ENCODE results near the gene MAP2K5. TPM values are rescaled to one million over a fixed set of nuclear protein-coding genes. Genes with fewer than 3 reads are reported as not detected.

The MAP2K5 gene
- total RNA-seq, 1 donor from 2014 or later: 2.9 TPM

DNA sequence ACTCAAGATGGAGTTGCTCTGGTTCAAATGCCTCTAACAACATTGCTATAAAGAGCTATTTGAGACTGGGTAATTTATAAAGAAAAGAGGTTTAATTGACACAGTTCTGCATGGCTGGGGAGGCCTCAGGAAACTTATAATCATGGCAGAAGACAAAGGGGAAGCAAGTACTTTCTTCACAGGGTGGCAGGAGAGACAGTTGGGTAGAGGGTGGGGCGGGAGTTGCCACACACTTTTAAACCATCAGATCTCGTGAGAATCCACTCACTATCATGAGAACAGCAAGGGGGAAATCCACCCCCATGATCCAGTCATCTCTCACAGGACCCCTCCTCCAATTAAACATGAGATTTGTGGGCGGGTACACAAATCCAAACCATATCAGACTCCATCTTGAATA is 30.7 kb downstream of the MAP2K5 start:
- FAIRE-seq (no peak), DNase-seq (ENCODE audit: low read depth) (no peak)
- Histone ChIP-seq H3K4me3 (ENCODE audit: low read depth, low read length) (no peak overlapping the region), H3K27me3 (ENCODE audit: control insufficient read depth, insufficient read depth, low read length) (no peaks in the 10 kb centered on the region), H3K36me3 (ENCODE audit: control insufficient read depth, insufficient read depth, low read length) (no peaks in the 10 kb centered on the region)
- TF ChIP-seq, protein P1, sequence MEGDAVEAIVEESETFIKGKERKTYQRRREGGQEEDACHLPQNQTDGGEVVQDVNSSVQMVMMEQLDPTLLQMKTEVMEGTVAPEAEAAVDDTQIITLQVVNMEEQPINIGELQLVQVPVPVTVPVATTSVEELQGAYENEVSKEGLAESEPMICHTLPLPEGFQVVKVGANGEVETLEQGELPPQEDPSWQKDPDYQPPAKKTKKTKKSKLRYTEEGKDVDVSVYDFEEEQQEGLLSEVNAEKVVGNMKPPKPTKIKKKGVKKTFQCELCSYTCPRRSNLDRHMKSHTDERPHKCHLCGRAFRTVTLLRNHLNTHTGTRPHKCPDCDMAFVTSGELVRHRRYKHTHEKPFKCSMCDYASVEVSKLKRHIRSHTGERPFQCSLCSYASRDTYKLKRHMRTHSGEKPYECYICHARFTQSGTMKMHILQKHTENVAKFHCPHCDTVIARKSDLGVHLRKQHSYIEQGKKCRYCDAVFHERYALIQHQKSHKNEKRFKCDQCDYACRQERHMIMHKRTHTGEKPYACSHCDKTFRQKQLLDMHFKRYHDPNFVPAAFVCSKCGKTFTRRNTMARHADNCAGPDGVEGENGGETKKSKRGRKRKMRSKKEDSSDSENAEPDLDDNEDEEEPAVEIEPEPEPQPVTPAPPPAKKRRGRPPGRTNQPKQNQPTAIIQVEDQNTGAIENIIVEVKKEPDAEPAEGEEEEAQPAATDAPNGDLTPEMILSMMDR (IDR thresholded peaks at IDR 0.05; ENCODE audit: insufficient read depth, low read length, severe bottlenecking): no peak

GRCh38 chr15:67575039-67575502 is 32.6 kb downstream of the MAP2K5 start:
- H3K4me3 ChIP-seq (ENCODE audit: low read depth, low read length): no peak overlapping the region
- FAIRE-seq (no peak), DNase-seq (ENCODE audit: low read depth) (no peak)
- TF ChIP-seq, protein P1 (IDR thresholded peaks at IDR 0.05; ENCODE audit: insufficient read depth, low read length, severe bottlenecking): no peak
- no peaks in the 10 kb centered on the region for H3K36me3 ChIP-seq (ENCODE audit: control insufficient read depth, insufficient read depth, low read length)
- H3K27me3 ChIP-seq (ENCODE audit: control insufficient read depth, insufficient read depth, low read length): no peaks in the 10 kb centered on the region

DNA sequence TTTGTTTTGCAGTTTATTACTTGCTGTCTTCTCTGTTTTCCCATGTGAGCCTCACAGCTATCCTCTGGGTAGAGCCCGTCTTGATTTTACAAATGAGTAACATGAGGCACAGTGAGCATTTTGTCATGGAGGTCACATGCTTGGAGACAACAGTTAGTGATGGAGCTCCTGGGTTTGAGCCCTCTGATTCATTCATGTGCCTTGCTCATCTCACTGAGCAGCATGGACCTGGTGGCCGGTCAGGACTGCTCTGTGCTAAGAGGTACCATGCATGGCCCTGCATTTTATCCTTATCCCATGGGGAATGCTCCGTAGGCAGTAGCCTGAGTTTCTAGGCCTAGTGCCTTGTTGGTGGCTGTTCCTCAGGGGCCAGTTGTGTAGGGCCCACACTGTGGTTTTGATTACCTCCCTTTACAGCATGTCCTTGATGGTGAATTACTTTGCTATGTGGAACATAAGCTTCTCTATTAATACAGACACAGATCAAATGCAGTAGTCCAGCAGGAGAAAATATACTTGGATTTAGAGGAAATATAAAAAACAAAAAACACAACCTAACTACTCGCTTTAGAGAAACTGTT is 35.6 kb downstream of the MAP2K5 start:
- no peaks in the 10 kb centered on the region for H3K36me3 ChIP-seq (ENCODE audit: control insufficient read depth, insufficient read depth, low read length)
- DNase-seq (ENCODE audit: low read depth) (no peak), FAIRE-seq (no peak)
- H3K4me3 ChIP-seq (ENCODE audit: low read depth, low read length): no peak overlapping the region
- TF ChIP-seq, protein P1 (IDR thresholded peaks at IDR 0.05; ENCODE audit: insufficient read depth, low read length, severe bottlenecking): no peak
- no peaks in the 10 kb centered on the region for H3K27me3 ChIP-seq (ENCODE audit: control insufficient read depth, insufficient read depth, low read length)

- Histone ChIP-seq H3K27me3 (ENCODE audit: control insufficient read depth, insufficient read depth, low read length) (no peaks in the 10 kb centered on the region), H3K36me3 (ENCODE audit: control insufficient read depth, insufficient read depth, low read length) (no peaks in the 10 kb centered on the region), H3K4me3 (ENCODE audit: low read depth, low read length) (no peak overlapping the region)
- no peak for DNase-seq (ENCODE audit: low read depth)
- FAIRE-seq: no peak
- TF ChIP-seq, protein P1 (IDR thresholded peaks at IDR 0.05; ENCODE audit: insufficient read depth, low read length, severe bottlenecking): no peak
Measured at GRCh38 chr15:67579164-67579563, 36.7 kb downstream of the MAP2K5 start.

DNA sequence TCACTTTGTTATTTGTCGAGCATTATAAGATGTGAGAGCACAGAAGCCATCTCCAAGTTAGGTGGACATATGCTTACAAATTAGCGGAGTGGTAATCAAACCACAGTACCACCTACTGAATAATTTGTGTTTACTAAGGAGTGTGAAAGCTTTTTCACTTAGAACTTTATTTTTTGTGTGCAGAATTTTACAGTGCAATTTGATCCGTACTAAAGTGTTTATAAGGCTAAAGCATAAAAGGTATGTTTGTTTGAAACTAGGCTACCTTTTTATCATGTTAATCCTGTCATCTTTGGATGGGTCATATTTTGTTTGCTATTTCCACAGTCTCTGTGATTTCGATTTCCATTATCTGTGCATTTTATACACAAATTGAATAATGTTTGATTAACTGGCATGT is 37.5 kb downstream of the MAP2K5 start:
- TF ChIP-seq, protein P1 (IDR thresholded peaks at IDR 0.05; ENCODE audit: insufficient read depth, low read length, severe bottlenecking): no peak
- Histone ChIP-seq H3K36me3 (ENCODE audit: control insufficient read depth, insufficient read depth, low read length) (no peaks in the 10 kb centered on the region), H3K27me3 (ENCODE audit: control insufficient read depth, insufficient read depth, low read length) (no peaks in the 10 kb centered on the region), H3K4me3 (ENCODE audit: low read depth, low read length) (no peak overlapping the region)
- FAIRE-seq (no peak), DNase-seq (ENCODE audit: low read depth) (no peak)

DNA sequence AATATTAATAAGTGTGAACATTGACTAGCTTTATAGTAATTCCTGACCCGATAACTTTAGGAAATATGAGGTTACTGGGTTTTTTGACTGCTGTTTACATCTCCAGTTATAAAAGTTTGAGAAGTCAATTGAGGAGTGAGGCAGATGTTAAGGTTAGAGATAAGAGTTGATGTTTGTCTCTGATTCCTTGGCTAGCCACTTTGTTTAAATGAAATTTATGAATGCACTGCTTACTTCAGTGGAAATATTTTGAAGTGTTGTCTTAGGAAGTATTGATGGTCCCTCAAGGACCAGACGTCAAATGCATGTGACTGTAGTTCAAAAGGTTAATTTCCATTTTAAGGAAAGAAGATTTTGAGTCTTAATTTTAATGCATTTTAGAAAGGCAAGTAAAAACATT is 41.7 kb downstream of the MAP2K5 start:
- TF ChIP-seq, protein P1 (IDR thresholded peaks at IDR 0.05; ENCODE audit: insufficient read depth, low read length, severe bottlenecking): no peak
- no peak for FAIRE-seq
- Histone ChIP-seq H3K36me3 (ENCODE audit: control insufficient read depth, insufficient read depth, low read length) (peaks cover 4% of the 10 kb centered on the region), H3K27me3 (ENCODE audit: control insufficient read depth, insufficient read depth, low read length) (no peaks in the 10 kb centered on the region), H3K4me3 (ENCODE audit: low read depth, low read length) (no peak overlapping the region)
- no peak for DNase-seq (ENCODE audit: low read depth)

All from bronchial epithelial cell (primary cell).